HG03558 (cell line): ENCODE results near the gene CFAP410.
"Not testable (repeated sequence)": the region's sequence is repeated elsewhere in the genome, so short reads cannot be mapped to it uniquely, and the experiment has no call there.

Experiments
- ATAC-seq: cut with Tn5 transposase; IDR thresholded peaks from one replicate; pipeline ENCODE4 v1.9.1; 2021; ENCODE audit warnings: moderate number of reproducible peaks; ENCODE audit not compliant: unreplicated experiment; ENCODE audit errors: extremely low read depth

The CFAP410 gene

DNA sequence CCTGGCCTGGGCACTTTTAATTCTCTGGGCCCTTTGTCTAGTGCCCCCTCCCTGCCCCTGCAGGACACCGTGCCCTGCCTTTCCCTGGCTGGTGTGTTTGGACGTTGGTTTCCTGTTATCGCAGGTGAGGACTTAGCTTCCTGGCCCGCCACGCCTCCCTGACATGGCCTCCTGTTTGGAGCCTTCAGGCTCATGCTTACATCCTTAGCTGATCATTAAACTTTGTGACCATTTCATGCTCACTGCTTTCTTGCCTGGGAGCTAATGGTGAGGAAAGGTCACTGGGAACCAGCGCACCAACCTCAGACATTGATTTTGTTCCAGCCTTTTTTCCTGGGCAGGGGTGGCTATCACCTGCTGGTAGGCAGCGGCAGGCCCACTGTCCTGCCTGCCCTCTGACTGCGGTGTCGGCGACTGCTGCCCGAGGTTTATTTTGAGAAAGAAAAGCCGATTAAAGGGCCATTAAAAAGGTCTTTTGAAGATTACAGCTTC is 35.7 kb downstream of the CFAP410 start:
- no peak for ATAC-seq

DNA sequence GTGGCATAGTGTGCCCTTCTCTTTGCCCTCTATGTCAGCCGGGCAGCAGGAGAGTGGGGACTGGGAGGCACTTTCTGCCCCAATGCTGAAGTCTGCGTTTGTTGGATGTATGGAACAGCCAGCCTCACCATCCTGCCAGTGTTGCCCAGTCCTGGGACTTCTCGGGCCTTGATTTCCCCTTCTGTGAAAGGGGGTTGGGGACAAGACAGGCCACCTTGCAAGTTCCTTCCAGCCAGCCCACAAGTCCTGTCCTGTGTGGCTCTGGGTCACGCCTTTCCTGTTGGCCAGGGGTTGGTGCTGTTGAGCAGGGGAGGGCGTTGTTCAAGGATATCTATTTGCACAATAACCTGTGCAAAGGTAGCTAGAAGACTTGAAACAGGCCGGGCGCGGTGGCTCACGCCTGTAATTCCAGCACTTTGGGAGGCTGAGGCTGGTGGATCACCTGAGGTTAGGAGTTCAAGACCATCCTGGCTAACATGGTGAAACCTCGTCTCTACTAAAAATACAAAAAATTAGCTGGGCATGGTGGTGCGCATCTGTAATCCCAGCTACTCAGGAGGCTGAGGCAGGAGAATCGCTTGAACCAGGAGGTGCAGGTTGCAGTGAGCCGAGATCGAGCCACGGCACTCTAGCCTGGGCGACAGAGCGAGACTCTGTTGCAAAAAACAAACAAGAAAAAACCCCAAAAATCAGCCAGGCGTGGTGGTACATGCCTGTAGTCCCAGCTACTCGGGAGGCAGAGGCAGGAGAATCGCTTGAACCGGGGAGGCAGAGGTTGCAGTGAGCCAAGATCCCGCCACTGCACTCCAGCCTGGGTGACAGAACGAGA is 36.4 kb downstream of the CFAP410 start:
- not testable (repeated sequence) for ATAC-seq

DNA sequence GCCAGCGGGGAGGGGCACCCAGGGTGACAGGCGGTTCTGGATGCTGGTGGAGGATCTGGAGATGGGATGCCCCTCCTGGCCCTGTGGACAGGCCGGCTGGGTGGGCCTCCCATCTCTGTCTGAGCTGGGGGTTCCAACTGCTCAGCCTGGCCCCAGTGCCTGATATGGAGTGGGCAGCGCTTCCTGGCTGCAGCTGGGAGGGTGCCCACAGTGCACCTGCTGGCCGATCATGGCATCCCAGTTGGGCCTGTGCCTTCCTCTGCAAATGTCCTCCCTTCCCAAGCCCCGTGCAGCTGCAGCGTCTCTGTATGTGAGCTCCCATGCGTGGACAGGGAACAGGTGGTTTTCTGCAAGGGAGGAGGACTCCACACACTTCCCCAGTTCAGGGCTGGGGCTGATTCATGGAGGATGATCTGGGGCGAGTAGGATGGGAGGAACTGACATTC is 37.2 kb downstream of the CFAP410 start:
- no peak for ATAC-seq

DNA sequence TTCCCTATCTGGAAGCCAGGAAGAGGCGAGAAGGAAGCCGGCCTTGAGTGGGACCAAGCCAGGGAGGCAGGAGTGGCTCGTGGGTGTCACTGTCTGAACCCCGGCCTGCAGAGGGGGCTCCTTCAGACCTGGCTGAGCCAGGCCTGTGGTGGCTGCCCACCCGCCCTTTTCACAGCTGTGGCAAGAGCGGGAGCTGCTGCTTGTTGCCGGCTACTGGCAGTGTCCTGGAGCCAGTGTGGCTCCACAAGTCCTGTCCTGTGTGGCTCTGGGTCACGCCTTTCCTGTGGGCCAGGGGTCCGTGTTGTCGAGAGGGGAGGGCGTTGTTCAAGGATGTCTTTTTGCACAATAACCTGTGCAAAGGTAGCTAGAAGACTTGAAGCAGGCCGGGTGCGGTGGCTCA is 38.0 kb downstream of the CFAP410 start:
- no peak for ATAC-seq

GRCh38 chr21:44300262-44300959 is 38.8 kb downstream of the CFAP410 start:
- ATAC-seq: no peak

GRCh38 chr21:44299458-44300261 is 39.5 kb downstream of the CFAP410 start, which contains the start of gene PFKL:
PFKL (plus strand) TSS chr21:44300053; CDS start chr21:44300106, 53 bp downstream.
- ATAC-seq: no peak

- no peak for ATAC-seq
Observed at GRCh38 chr21:44299085-44299457, 40.1 kb downstream of the CFAP410 start.

DNA sequence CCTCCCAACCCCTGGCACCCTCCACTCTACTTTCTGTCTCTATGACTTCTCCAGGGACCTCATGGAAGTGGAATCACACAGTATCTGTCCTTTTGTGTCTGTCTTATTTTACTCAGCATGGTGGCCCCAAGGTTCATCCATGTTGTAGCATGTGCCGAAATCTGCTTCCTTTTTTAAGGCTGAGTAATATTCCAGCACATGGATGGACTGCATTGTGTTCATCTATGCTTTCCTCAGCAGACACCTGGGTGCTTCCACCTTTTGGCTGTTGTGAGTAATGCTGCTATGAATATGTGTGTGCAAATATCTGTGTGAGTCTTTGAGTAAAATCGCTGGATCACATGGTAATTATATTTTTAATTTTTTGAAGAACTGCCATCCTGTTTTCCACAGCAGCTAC is 40.9 kb downstream of the CFAP410 start:
- ATAC-seq: no peak

- ATAC-seq: no peak
Observed at GRCh38 chr21:44297525-44298290, 41.5 kb downstream of the CFAP410 start.

- ATAC-seq: no peak
Observed at GRCh38 chr21:44296916-44297315, 42.3 kb downstream of the CFAP410 start.

DNA sequence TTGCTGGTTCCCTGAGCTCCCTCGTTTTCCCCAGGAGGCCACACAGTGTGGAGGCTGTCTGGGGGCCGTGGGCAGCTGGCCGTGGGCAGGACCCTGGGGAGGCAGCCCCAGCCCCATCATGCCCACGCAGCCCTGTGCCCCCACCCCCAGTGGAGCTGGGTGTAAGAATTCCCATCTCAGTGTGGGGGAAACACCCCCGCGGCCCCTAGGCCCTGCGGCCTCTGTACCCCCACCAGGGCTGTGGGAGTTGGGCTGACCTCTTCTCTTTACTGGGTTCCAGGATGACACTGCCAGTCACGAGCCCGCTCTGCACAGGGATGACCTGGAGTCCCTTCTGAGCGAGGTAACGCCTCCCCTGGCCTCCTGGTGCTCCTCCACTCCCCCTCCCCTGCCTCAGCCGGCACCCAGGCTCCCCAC is 43.1 kb downstream of the CFAP410 start:
- ATAC-seq: no peak

GRCh38 chr21:44295646-44296045 is 43.5 kb downstream of the CFAP410 start:
- no peak for ATAC-seq

GRCh38 chr21:44295163-44295573 is 44.0 kb downstream of the CFAP410 start:
- no peak for ATAC-seq

DNA sequence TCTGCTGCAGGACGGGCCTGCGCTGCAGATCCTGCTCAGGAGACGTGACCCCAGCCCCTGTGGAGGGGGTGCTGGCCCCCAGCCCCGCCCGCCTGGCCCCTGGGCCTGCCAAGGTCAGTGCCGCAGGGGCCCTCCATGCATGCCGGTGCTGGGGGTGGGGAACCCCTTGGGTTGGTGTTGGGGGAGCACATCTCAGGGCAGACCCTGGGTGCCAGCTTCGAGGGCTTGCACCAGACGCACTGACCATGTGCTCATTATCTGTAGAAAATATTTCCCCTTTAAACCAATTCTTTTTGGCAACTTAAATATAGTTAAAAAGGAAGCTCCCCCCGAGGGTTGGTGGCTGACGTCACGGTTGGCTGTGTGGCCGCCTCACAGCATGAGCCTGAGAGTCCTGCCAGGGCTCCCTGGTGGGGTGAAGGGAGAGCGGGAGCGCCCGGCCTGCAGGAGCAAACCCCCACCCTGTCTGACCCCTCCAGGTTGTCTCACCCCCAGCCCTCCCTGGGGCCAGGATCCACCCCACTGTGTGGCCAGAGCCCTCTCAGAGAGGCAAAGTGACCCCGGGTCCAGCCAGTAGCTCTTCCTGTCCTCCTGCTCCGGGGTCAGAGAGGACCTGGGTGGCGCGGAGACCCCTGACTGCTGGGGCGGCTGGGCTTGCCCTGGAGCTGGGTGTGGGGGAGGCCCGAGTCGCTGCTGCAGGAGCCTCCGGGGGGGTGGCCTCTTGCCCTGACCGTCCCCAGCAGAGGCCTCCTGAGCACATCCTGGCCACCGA is 44.6 kb downstream of the CFAP410 start:
- ATAC-seq: no peak

DNA sequence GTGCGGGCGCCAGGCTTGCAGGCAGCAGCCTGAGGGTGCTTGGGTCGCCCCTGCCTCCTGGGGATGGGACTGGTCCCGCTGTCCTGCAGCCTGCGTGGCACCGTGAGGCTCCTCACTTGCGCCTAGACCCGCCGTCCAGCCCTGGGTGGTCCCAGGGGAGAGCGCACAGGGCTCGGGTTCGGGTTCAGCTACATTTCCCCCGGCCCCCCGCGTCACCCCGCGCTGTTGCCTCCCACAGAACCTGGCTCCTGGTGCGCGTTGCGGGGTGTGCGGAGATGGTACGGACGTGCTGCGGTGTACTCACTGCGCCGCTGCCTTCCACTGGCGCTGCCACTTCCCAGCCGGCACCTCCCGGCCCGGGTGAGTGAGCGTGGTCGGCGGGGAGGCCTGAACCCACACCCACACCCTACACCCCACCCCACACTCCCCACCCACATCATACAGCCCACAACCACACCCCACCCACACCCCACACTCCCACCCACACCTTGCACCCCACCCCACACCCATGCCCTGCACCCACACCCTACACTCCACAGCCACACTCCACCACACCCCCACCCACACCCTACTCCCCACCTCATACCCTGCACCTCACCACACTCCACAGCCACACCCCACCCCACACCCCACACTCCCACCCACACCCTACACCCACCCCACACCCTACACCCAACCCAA is 45.5 kb downstream of the CFAP410 start:
- ATAC-seq: no peak

GRCh38 chr21:44292812-44293195 is 46.4 kb downstream of the CFAP410 start:
- no peak for ATAC-seq

DNA sequence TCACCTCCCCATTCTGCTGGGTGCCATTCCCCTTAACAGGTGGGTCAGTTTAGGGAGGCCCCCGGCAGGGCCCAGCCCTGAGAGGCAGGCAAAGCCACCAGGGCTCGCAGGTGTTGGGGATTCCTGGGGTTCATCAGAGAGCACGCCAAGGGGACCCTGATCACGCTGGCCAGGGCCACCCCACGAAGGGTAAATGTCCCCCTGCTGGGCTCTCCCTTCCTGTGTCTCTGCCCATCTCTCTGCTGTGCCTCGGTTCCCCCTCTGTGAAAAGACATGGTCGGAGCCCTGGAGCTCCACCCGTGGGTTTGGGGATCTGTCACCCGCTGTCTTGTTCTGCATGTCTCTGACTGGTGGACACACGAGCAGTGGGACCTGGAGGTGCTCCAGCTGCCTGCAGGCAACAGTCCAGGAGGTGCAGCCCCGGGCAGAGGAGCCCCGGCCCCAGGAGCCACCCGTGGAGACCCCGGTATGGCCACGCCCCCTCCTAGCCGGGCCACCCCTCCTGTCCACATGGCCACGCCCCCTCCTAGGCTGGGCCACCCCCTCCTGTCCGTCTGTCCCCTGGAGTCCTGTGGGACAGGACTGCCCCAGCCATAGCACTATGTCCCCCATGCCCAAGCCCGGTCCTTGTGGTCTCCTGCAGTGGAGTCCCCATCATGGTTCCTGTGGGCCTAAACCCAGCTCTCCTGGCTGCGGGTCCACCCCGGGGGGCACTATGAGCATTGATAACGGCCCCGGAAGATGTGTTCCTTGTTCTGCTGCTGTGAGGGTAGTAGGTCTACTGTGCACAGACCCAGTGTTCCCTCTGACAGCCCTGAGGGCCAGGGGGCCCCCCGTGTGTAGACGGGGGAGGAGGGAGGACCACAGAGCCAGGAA is 47.0 kb downstream of the CFAP410 start:
- no peak for ATAC-seq
